GM12865 (cell line): Measurements from ENCODE around the gene SIAH3.

ENCODE experiments used
- DNase-seq: peaks from one replicate; pipeline ENCODE4 v3.0.0; 2010; ENCODE audit warnings: low read depth
- H3K4me3 ChIP-seq: 2 replicates; pipeline ENCODE4 v1.5.1; 2011; ENCODE audit warnings: mild to moderate bottlenecking, low read depth, low read length, control low read depth
- TF ChIP-seq, protein P1 (sequence below): IDR thresholded peaks from 2 replicates; pipeline ENCODE4 v1.5.1; 2011; ENCODE audit warnings: low read length, control low read depth, low read depth, inconsistent platforms; ENCODE audit not compliant: insufficient read depth; ENCODE audit errors: missing control alignments

The SIAH3 gene

DNA sequence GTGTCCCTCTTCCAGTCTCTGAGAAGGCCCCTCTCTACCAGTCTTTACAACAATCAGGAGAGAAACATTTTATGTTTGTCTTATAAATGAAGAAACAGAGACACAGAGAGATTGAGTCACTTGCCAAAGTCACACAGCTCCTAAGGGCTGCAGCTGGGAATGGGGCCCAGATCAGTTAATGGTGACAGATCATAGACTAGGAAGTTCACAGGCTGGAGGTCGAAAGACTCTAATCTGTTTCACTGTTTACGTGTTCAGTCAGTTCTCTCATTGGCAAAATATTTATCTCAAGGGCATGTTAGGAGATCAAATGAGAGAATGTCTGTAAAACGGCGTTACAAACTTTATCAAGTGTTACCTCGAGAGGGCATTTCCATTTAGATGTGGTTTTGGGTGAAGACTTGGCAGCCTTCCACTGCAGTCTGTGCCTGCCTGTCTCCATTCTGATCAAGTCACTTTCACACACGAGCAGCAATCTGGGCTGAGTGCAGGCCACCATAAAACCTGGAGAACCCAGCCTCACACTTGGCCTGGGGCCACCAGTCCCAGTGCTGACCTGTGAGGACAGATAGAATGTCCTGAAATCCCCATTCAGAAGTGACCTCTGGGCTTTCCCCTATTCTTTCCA, 65.1 kb downstream of the SIAH3 start:
- TF ChIP-seq, protein P1, sequence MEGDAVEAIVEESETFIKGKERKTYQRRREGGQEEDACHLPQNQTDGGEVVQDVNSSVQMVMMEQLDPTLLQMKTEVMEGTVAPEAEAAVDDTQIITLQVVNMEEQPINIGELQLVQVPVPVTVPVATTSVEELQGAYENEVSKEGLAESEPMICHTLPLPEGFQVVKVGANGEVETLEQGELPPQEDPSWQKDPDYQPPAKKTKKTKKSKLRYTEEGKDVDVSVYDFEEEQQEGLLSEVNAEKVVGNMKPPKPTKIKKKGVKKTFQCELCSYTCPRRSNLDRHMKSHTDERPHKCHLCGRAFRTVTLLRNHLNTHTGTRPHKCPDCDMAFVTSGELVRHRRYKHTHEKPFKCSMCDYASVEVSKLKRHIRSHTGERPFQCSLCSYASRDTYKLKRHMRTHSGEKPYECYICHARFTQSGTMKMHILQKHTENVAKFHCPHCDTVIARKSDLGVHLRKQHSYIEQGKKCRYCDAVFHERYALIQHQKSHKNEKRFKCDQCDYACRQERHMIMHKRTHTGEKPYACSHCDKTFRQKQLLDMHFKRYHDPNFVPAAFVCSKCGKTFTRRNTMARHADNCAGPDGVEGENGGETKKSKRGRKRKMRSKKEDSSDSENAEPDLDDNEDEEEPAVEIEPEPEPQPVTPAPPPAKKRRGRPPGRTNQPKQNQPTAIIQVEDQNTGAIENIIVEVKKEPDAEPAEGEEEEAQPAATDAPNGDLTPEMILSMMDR: no peak

DNA sequence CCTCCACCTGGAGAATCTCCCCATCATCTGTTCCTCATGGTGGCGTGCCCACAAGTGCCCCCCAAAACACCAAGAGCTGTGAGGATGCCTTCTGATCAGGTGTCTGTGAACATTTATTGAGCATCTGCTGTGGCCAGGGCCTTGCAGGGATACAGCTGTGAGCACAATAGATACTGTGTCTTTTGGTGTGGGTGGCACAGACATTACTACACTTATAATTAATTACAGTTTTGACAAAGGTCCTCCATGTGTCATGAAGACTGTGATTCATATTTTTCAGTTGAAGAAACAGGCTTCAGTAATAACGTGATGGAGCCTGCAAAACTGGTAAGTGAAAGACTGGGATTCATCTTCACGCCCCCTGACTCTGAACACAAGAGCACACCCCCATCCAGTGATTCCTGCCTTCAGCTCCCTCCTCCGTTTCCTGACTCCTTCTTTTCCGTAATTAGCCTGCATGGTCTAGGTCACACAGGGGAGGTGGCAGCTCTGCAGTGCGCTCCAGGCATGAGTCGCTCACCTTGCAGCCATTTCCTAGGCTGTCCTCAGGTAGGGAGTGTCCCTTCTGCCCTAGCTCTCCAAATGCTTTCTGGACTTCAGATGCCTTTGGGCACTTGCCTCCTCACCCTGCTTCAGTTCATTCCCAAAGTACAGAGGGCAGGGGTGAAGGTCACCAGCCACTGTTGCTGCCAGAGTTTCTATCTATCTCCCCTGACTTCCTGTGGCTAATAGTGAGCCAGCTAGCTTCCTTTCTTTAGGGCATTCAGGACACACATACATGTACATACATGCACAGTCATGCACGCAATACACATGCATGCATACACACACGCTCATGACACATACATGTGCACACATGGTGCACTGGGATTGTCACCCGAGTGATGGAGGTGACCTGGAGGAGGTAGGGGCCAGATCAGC, 66.5 kb downstream of the SIAH3 start:
- no peak overlapping the region for H3K4me3 ChIP-seq
- TF ChIP-seq, protein P1: no peak
- DNase-seq: no peak

More for the DNA sequence above, 65.1 kb downstream of the SIAH3 start:
- DNase-seq: no peak
- no peak overlapping the region for H3K4me3 ChIP-seq

DNA sequence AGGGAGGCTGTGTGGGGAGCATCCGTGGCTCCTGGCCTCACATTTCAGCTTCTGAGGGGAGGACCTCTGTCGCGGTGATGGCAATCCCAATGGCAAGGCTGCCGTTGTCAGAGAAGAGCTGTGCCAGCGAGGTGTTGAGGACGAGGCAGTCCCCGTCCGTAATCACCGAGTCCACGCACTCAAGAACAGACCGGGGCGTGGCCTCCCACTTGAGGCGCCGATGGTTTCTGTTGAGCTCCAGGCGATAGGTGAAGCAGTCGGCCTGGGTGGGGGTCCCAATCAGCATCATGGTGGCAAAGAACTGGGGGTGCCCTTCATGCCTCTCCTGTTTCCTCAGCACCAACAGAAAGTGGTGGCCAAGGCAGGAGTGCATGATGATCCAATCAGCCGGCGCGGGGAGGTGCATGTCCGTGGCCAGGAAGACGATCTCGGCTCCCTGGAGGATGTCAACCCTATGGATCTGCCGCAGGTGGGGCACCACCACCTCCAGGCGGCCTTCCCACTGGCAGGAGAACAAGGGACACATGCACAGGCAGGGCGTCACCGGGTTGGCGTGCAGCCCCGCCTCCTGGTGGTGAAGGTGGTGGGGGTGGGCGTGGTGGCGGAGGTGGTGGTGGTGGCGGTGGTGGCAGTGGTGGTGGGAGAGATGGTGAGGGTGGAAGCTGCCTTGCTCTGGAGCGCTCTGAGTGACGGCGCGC, 68.1 kb downstream of the SIAH3 start:
- no peak for DNase-seq
- H3K4me3 ChIP-seq: no peak overlapping the region
- TF ChIP-seq, protein P1: no peak

DNA sequence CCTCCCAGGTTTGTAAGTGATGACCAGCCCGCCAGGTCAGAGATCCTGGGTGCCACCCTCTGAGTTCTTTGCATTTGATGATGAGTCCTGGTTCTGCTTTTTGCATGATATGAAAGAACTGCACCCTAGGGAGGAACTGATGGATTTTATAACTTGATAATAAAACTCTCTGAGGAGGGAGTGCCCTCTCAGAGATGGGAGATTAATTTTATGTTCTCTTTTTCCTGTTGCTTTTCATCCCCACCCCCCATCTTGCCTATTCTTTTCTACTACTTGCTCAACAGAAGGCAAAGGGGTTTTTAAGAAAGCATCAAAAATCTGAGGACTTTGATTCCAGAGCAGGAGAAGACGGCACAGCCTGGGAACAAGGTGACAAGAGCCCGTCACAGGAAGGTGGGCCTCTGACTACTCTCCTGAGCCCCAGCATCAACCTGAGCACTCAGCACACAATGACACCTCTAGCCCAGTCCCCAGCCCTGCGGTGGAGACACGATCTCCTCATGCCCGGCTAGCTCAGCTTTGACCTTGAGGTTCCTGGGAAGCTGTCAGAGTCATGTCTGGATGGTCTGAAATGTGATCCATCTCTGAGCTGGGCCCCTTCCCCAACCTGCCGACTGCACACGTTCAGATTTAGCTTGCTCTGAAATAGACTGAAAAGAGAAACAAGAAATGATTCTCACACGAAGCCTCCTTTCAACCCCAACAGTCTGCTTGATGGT, 69.1 kb downstream of the SIAH3 start:
- DNase-seq: no peak
- TF ChIP-seq, protein P1: no peak
- H3K4me3 ChIP-seq: no peak overlapping the region

DNA sequence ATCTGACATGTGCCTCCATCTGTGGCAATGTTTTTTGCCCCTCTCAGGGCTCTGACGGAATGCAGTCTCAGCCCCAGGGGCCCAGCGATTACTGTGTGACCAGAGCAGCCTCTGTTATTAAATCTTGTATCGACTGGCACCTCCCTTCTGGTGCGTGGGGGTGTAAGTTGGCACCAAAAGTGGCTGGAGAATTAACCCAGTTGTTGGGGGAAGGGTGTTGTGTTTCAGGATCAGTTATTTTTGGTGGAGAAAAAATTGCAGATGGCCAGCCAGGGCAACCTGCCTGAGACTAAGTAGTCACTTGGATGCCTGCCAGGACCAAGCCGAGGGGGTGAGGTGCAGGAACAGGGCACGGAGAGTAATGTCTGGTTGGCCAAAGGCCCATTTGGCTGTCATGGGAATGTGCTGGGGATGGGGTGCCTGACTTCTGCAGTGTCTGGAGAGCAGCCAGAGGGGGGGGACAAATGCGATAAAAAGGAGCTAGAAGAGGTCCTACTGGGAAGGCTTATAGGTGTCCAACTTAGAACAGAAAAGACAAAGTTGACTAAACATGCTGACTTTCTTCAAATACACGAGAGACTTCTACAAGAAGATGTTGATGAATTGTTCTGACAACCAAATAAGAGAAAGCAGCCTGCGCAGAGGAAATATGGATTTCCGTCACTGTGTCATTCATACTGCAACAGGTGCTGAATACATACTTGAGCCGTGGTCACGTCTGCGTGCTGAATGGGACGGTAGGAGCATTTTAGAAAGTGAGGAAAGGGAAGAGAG, 69.8 kb downstream of the SIAH3 start:
- no peak for DNase-seq
- TF ChIP-seq, protein P1: no peak
- H3K4me3 ChIP-seq: no peak overlapping the region

DNA sequence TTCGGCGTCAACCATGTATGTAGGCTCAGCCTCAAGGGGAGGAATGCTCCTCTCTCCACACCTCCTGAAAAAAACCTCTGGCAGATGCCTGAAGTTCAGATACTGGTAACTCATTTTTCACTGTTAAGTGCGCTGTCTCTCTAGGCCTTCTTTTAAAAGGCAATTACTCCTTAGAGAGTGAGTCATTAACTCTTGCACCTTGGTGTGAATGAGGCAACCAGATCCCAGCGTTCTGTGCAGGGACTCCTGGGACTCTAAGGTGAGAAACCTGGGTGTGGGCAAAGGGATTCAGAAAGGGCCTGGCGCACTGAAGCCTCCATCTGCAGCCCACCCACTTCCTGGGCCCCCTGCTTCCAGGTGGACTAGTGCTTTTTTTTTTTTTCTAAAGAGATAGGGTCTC, 71.7 kb downstream of the SIAH3 start:
- TF ChIP-seq, protein P1: no peak
- DNase-seq: no peak
- no peak overlapping the region for H3K4me3 ChIP-seq
